GM08714 (cell line): ENCODE measurements around the gene CHAT.

Experiments used
- H3K4me3 ChIP-seq: fragments of 200-500 bp; sonication (Bioruptor generic); 2 replicates; pipeline ENCODE4 v1.5.1; 2014; ENCODE audit warnings: mild to moderate bottlenecking, low read length, inconsistent platforms
- ZNF274 ChIP-seq: IDR thresholded peaks from 2 replicates; pipeline ENCODE4 v1.6.1; 2012; ENCODE audit warnings: mild to moderate bottlenecking, low read depth, low read length

Gene CHAT

GRCh38 chr10:49700211-49700610 lies 86.4 kb downstream of the CHAT start:
- TF ChIP-seq ZNF274: no peak
- H3K4me3 ChIP-seq: no peak overlapping the region

DNA sequence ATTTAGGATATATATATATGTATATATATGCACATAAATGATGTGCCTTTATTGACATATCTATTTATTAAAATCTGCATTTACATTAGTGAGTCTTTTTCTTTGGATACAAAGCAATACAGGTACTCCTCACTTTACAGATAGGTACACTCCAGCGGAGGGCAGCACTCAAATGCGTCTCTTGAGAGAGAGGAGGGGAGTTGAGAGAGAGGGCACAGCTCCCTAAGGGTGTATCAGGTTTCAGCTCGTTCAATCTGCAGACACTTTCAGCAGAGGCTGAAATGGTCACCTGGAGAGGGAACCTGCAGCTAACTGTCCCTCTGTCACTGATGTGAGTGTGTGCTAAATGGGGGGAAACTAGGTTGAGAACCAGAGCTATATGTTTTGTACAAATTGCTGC lies 87.2 kb downstream of the CHAT start:
- TF ChIP-seq ZNF274: no peak
- H3K4me3 ChIP-seq: no peak overlapping the region

- no peak for TF ChIP-seq ZNF274
- no peak overlapping the region for H3K4me3 ChIP-seq
Measured at GRCh38 chr10:49707585-49707984, 93.7 kb downstream of the CHAT start.

DNA sequence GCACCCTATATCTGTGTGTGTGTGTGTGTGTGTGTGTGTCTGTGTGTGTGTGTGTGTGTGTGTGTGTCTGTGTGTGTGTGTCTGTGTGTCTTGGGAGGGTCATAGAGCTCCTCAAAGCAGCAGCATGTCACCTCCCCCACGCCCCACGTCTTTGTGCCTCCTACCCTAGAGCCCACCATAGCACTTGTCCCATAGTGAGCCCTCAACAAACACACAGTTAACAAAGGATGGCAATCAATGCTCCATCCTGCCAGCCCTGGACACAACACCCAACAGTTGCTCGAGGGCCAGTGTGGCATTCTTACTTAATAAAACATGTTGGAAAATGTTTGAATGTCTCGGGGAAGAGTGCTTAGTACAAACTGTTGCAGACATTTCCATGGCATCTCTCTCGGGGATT lies 96.1 kb downstream of the CHAT start:
- TF ChIP-seq ZNF274: no peak
- no peak overlapping the region for H3K4me3 ChIP-seq

- no peak overlapping the region for H3K4me3 ChIP-seq
- TF ChIP-seq ZNF274: no peak
Measured at GRCh38 chr10:49710966-49711365, 97.1 kb downstream of the CHAT start.

GRCh38 chr10:49711481-49711880 lies 97.6 kb downstream of the CHAT start:
- no peak overlapping the region for H3K4me3 ChIP-seq

GRCh38 chr10:49713266-49713665 lies 99.4 kb downstream of the CHAT start:
- no peak overlapping the region for H3K4me3 ChIP-seq
- TF ChIP-seq ZNF274: no peak

More at GRCh38 chr10:49711481-49711880, 97.6 kb downstream of the CHAT start:
- no peak for TF ChIP-seq ZNF274
